H9 (cell line): ENCODE data around the gene HOXA7. TPM values are rescaled to one million over a fixed set of nuclear protein-coding genes. Genes with fewer than 3 reads are reported as not detected.

Experiments
- DNase-seq: peaks from one replicate; pipeline ENCODE4 v3.0.0-alpha.2; 2017
- H2AFZ ChIP-seq: one replicate; pipeline ENCODE4 v1.6.1; 2013; ENCODE audit warnings: mild to moderate bottlenecking, low read length, control low read depth, moderate library complexity
- H2AK5ac ChIP-seq: 2 replicates; pipeline ENCODE4 v1.6.1; 2013; ENCODE audit warnings: low read length, control low read depth, mixed read lengths; ENCODE audit not compliant: insufficient read length
- H2BK120ac ChIP-seq: one replicate; pipeline ENCODE4 v1.6.1; 2013; ENCODE audit warnings: low read depth, mild to moderate bottlenecking, low read length, control low read depth, inconsistent platforms; ENCODE audit not compliant: poor library complexity, severe bottlenecking
- H2BK12ac ChIP-seq: 2 replicates; pipeline ENCODE4 v1.6.1; 2013; ENCODE audit warnings: low read length, control low read depth, mixed read lengths, low read depth; ENCODE audit not compliant: insufficient read length
- H2BK15ac ChIP-seq: 2 replicates; pipeline ENCODE4 v1.6.1; 2013; ENCODE audit warnings: low read depth, low read length, control low read depth
- H2BK20ac ChIP-seq: one replicate; pipeline ENCODE4 v1.6.1; 2013; ENCODE audit warnings: low read depth, mild to moderate bottlenecking, low read length, control low read depth, inconsistent platforms; ENCODE audit not compliant: poor library complexity, severe bottlenecking
- H2BK5ac ChIP-seq: 2 replicates; pipeline ENCODE4 v1.6.1; 2013; ENCODE audit warnings: low read length, control low read depth, mixed read lengths; ENCODE audit not compliant: insufficient read length
- H3K14ac ChIP-seq: 2 replicates; pipeline ENCODE4 v1.6.1; 2013; ENCODE audit warnings: low read length, control low read depth; ENCODE audit not compliant: insufficient read depth
- H3K18ac ChIP-seq: 2 replicates; pipeline ENCODE4 v1.6.1; 2013; ENCODE audit warnings: low read depth, mild to moderate bottlenecking, mixed read lengths, low read length, control low read depth; ENCODE audit not compliant: insufficient read length
- H3K23ac ChIP-seq: 2 replicates; pipeline ENCODE4 v1.6.1; 2013; ENCODE audit warnings: low read length, control low read depth, mixed read lengths, low read depth; ENCODE audit not compliant: insufficient read length
- H3K23me2 ChIP-seq: 2 replicates; pipeline ENCODE4 v1.6.1; 2013; ENCODE audit warnings: low read depth, mild to moderate bottlenecking, mixed read lengths, low read length, control low read depth; ENCODE audit not compliant: insufficient read length, poor library complexity, severe bottlenecking
- H3K27ac ChIP-seq: 2 replicates; pipeline ENCODE4 v1.5.1; 2013; ENCODE audit warnings: low read length, control low read depth, mixed read lengths, low read depth; ENCODE audit not compliant: insufficient read length
- H3K27me3 ChIP-seq: 2 replicates; pipeline ENCODE4 v1.6.1; 2013; ENCODE audit warnings: low read length, control low read depth, inconsistent platforms; ENCODE audit not compliant: insufficient read depth
- H3K4ac ChIP-seq: 2 replicates; pipeline ENCODE4 v1.6.1; 2013; ENCODE audit warnings: low read depth, mild to moderate bottlenecking, control low read depth, inconsistent platforms, low read length, moderate library complexity
- H3K4me1 ChIP-seq: 2 replicates; pipeline ENCODE4 v1.6.1; 2013; ENCODE audit warnings: low read length, control low read depth, inconsistent platforms; ENCODE audit not compliant: insufficient read depth
- H3K4me2 ChIP-seq: 2 replicates; pipeline ENCODE4 v1.6.1; 2013; ENCODE audit warnings: low read length, control low read depth, mixed read lengths; ENCODE audit not compliant: insufficient read length, insufficient read depth
- H3K56ac ChIP-seq: 2 replicates; pipeline ENCODE4 v1.6.1; 2013; ENCODE audit warnings: low read depth, mild to moderate bottlenecking, mixed read lengths, low read length, control low read depth; ENCODE audit not compliant: insufficient read length
- H3K79me1 ChIP-seq: 2 replicates; pipeline ENCODE4 v1.6.1; 2013; ENCODE audit warnings: low read depth, mild to moderate bottlenecking, moderate library complexity, low read length, control low read depth, inconsistent platforms; ENCODE audit not compliant: insufficient read depth, poor library complexity, severe bottlenecking
- H3K79me2 ChIP-seq: 2 replicates; pipeline ENCODE4 v1.6.1; 2013; ENCODE audit warnings: low read length, control low read depth, inconsistent platforms; ENCODE audit not compliant: insufficient read depth
- H3K9ac ChIP-seq: 2 replicates; pipeline ENCODE4 v1.6.1; 2013; ENCODE audit warnings: low read length, control low read depth, mixed read lengths; ENCODE audit not compliant: insufficient read length; ENCODE audit errors: extremely low read depth
- H3K9me3 ChIP-seq: one replicate; pipeline ENCODE4 v1.6.1; 2013; ENCODE audit warnings: low read depth, low read length, inconsistent platforms; ENCODE audit not compliant: control insufficient read depth
- H3T11ph ChIP-seq: one replicate; pipeline ENCODE4 v1.6.1; 2013; ENCODE audit warnings: mild to moderate bottlenecking, low read length, control low read depth, inconsistent platforms
- H4K20me1 ChIP-seq: one replicate; pipeline ENCODE4 v1.6.1; 2013; ENCODE audit not compliant: control insufficient read depth, insufficient read length, insufficient read depth
- H4K5ac ChIP-seq: 2 replicates; pipeline ENCODE4 v1.6.1; 2013; ENCODE audit warnings: low read depth, mild to moderate bottlenecking, mixed read lengths, low read length, control low read depth; ENCODE audit not compliant: insufficient read length
- H4K8ac ChIP-seq: replicated peaks from 2 replicates; pipeline ENCODE4 v1.6.1; 2013; ENCODE audit warnings: low read length, control low read depth, mixed read lengths, low read depth; ENCODE audit not compliant: insufficient read length
- H4K91ac ChIP-seq: 2 replicates; pipeline ENCODE4 v1.6.1; 2013; ENCODE audit warnings: low read depth, mild to moderate bottlenecking, moderate library complexity, mixed read lengths, low read length, control low read depth; ENCODE audit not compliant: insufficient read length
- H3K27ac Mint-ChIP-seq, 3 experiments: 2 replicates in 2 of 3; 3 replicates in 1 of 3; pipeline ENCODE4 v1.8.0; 2020 to 2021; ENCODE audit warnings: mixed read lengths in 3 of 3, mild to moderate bottlenecking in 1 of 3, moderate library complexity in 1 of 3
- H3K27me3 Mint-ChIP-seq: 2 replicates; pipeline ENCODE4 v1.8.0; 2021; ENCODE audit warnings: low read depth, mild to moderate bottlenecking, moderate library complexity, mixed read lengths
- H3K36me3 Mint-ChIP-seq, 3 experiments: 2 replicates in 2 of 3; 3 replicates in 1 of 3; pipeline ENCODE4 v1.8.0; 2020 to 2021; ENCODE audit warnings: low read depth in 3 of 3, mixed read lengths in 3 of 3; ENCODE audit not compliant: insufficient read depth in 1 of 3
- H3K4me1 Mint-ChIP-seq, 2 experiments: 2 replicates each; pipeline ENCODE4 v1.8.0; 2020; ENCODE audit warnings: mixed read lengths in 2 of 2
- H3K4me3 Mint-ChIP-seq, 2 experiments: 2 replicates in 1 of 2; 3 replicates in 1 of 2; pipeline ENCODE4 v1.8.0; 2020 to 2021; ENCODE audit warnings: mild to moderate bottlenecking in 2 of 2, mixed read lengths in 2 of 2, moderate library complexity in 1 of 2
- H3K9me3 Mint-ChIP-seq, 2 experiments: 2 replicates in 1 of 2; 3 replicates in 1 of 2; pipeline ENCODE4 v1.8.0; 2020; ENCODE audit warnings: mild to moderate bottlenecking in 2 of 2, mixed read lengths in 2 of 2, moderate library complexity in 1 of 2
- WGBS: extraction: QIAGEN DNeasy Blood & Tissue Kit; methylation state at CpG from one replicate; pipeline ENCODE4 v1.1.7; 2013; ENCODE audit warnings: missing lambda C conversion rate, low lambda C conversion rate, mixed read lengths; ENCODE audit not compliant: insufficient read length; ENCODE audit errors: extremely low coverage; 5-methylcytosine and 5-hydroxymethylcytosine counted together
- total RNA-seq: library from RNA; stranded (reverse); gene quantifications from 2 replicates; pipeline ENCODE4 v1.2.1, GENCODE V29; 2021
- TF ChIP-seq, protein P1 (sequence below): fragments of 200-600 bp; sonication (generic); conservative IDR thresholded peaks from 3 replicates; pipeline ENCODE4 v1.8.0; 2021; ENCODE audit warnings: antibody characterized with exemption, mild to moderate bottlenecking

Gene HOXA7
- total RNA-seq, 1 experiment from 2014 or later = not detected

DNA sequence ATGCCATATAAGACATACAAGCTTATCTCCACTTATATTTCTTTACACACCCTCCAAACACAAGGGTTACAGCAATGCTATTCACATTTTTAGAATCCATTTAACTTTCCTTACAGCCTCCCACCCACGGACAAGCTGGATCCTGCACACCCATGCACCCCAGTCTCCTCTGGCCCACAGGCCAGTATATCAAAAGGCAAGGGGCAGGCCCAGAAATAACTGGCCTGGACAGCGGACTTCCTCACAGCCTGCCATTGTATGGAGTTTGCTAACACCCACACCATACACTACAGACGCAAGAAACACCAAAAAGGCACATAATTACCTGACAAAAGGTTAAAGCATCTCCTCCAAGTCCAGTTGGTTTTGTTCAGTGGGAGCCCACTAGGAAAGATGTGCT, 37.9 kb downstream of the HOXA7 start:
- DNase-seq = no peak
- H3K27ac ChIP-seq = no peak overlapping the region
- no peak overlapping the region for H3K4me2 ChIP-seq
- H3K14ac ChIP-seq = no peak overlapping the region
- H2BK15ac ChIP-seq = no peak overlapping the region
- no peak overlapping the region for H4K8ac ChIP-seq
- H3K23ac ChIP-seq = no peak overlapping the region
- no peak overlapping the region for H2BK20ac ChIP-seq
- peaks cover 97% of the 10 kb centered on the region for H3K27me3 ChIP-seq
- no peak overlapping the region for H3T11ph ChIP-seq
- no peaks in the 10 kb centered on the region for H3K79me2 ChIP-seq
- peaks cover 2% of the 10 kb centered on the region for H4K20me1 ChIP-seq
- no peak overlapping the region for H3K4ac ChIP-seq
- H3K4me1 ChIP-seq = no peaks in the 10 kb centered on the region
- H3K9me3 ChIP-seq = no peaks in the 10 kb centered on the region
- H2AK5ac ChIP-seq = no peak overlapping the region
- no peaks in the 10 kb centered on the region for H3K23me2 ChIP-seq
- H3K4me1 Mint-ChIP-seq = peaks cover 0 to 10% of the 10 kb centered on the region in 2 experiments; a peak in 1 of 4 replicates
- H2BK120ac ChIP-seq = no peak overlapping the region
- no peak overlapping the region for H4K91ac ChIP-seq
- no peaks in the 10 kb centered on the region for H3K79me1 ChIP-seq
- H2AFZ ChIP-seq = no peak overlapping the region
- no CpG with 5 or more reads among the region's 3 CpGs for WGBS
- H3K27ac Mint-ChIP-seq = no peak overlapping the region
- no peak overlapping the region for H4K5ac ChIP-seq
- no peak overlapping the region for H3K56ac ChIP-seq
- peaks cover 98% of the 10 kb centered on the region for H3K27me3 Mint-ChIP-seq
- no peak overlapping the region for H2BK5ac ChIP-seq
- H2BK12ac ChIP-seq = no peak overlapping the region
- H3K36me3 Mint-ChIP-seq = peaks cover 0 to 5% (median 0%) of the 10 kb centered on the region in 3 experiments; a peak in 1 of 7 replicates
- H3K4me3 Mint-ChIP-seq = no peak overlapping the region
- TF ChIP-seq, protein P1, sequence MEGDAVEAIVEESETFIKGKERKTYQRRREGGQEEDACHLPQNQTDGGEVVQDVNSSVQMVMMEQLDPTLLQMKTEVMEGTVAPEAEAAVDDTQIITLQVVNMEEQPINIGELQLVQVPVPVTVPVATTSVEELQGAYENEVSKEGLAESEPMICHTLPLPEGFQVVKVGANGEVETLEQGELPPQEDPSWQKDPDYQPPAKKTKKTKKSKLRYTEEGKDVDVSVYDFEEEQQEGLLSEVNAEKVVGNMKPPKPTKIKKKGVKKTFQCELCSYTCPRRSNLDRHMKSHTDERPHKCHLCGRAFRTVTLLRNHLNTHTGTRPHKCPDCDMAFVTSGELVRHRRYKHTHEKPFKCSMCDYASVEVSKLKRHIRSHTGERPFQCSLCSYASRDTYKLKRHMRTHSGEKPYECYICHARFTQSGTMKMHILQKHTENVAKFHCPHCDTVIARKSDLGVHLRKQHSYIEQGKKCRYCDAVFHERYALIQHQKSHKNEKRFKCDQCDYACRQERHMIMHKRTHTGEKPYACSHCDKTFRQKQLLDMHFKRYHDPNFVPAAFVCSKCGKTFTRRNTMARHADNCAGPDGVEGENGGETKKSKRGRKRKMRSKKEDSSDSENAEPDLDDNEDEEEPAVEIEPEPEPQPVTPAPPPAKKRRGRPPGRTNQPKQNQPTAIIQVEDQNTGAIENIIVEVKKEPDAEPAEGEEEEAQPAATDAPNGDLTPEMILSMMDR = no peak
- H3K9me3 Mint-ChIP-seq = peaks cover 1 to 7% of the 10 kb centered on the region in 2 experiments; a peak in 2 of 5 replicates
- no peak overlapping the region for H3K18ac ChIP-seq
- no peak overlapping the region for H3K9ac ChIP-seq
